ENCODE data around the gene GPR142. TPM values are rescaled to one million over a fixed set of nuclear protein-coding genes. Genes with fewer than 3 reads are reported as not detected.

Gene GPR142
- total RNA-seq, 1 experiment from 2014 or later = not detected

DNA sequence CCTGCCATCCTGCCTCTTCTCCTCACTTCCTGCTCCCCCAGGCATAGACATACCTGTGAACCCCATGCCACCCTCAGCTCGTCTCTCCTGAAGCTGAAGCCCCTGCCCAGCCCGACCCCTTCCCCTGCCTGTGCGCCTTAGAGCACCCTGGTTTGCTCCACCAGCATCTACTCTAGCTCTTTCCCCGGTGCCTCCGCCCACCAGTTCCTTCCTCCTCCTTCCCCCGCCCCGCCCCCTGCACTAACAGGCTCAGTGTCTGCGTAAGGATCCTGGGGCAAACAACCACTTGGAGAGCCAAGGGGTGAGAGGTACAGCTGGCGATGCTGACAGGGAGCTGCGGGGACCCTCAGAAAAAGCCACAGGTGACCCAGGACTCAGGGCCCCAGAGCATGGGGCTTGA, 1.9 kb downstream of the GPR142 start:
- H3K9me2 ChIP-seq (replicated peaks; ENCODE audit: low read length) = no peaks in the 10 kb centered on the region
- H3K4me3 ChIP-seq (ENCODE audit: low read length) = no peak overlapping the region
- ChIA-PET POLR2A (ENCODE audit: unreplicated experiment) (no interaction called here), CTCF (interaction anchor here (1.4 to 2.6 kb wide), 3 partner anchors 11 to 124 kb away, joined by 5 to 15 read pairs (median 6); no protein-coding TSS in a partner anchor)
- no peak overlapping the region for H3K4me2 ChIP-seq (ENCODE audit: low read length)
- no peaks in the 10 kb centered on the region for H3F3A ChIP-seq (ENCODE audit: low read length, unreplicated experiment)
- H2AFZ ChIP-seq (ENCODE audit: low read length) = no peak overlapping the region
- H3K9me3 ChIP-seq (ENCODE audit: low read length) = no peaks in the 10 kb centered on the region
- ATAC-seq (peak; percentile 14; the same call in 1 of the 2 replicates), DNase-seq (no peak)
- TF ChIP-seq EZH2 (IDR thresholded peaks at IDR 0.05; ENCODE audit: low read length, unreplicated experiment) (no peak), EZH2phosphoT487 (IDR thresholded peaks at IDR 0.05; ENCODE audit: borderline replicate concordance, low read length) (no peak)
- TF ChIP-seq, protein P1, sequence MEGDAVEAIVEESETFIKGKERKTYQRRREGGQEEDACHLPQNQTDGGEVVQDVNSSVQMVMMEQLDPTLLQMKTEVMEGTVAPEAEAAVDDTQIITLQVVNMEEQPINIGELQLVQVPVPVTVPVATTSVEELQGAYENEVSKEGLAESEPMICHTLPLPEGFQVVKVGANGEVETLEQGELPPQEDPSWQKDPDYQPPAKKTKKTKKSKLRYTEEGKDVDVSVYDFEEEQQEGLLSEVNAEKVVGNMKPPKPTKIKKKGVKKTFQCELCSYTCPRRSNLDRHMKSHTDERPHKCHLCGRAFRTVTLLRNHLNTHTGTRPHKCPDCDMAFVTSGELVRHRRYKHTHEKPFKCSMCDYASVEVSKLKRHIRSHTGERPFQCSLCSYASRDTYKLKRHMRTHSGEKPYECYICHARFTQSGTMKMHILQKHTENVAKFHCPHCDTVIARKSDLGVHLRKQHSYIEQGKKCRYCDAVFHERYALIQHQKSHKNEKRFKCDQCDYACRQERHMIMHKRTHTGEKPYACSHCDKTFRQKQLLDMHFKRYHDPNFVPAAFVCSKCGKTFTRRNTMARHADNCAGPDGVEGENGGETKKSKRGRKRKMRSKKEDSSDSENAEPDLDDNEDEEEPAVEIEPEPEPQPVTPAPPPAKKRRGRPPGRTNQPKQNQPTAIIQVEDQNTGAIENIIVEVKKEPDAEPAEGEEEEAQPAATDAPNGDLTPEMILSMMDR (conservative IDR thresholded peaks at IDR 0.05; ENCODE audit: low read depth, low read length) = no peak
- no peak overlapping the region for H3K27ac ChIP-seq (ENCODE audit: low read length)
- H3K79me2 ChIP-seq (ENCODE audit: low read length) = no peaks in the 10 kb centered on the region
- H3K27me3 ChIP-seq (ENCODE audit: low read length) = peaks cover 8% of the 10 kb centered on the region; the same call in 1 of the 2 replicates
- intact Hi-C loops (cut with micrococcal nuclease) = loop anchor here (5.0 kb wide), 1 partner anchor 233 kb away; no protein-coding TSS in a partner anchor
- no TSS peak for BruUV-seq (replicated peaks)
- no peaks in the 10 kb centered on the region for H3K36me3 ChIP-seq (ENCODE audit: low read depth, low read length)
- H3K9ac ChIP-seq (ENCODE audit: low read length) = no peak overlapping the region
- H4K20me1 ChIP-seq (ENCODE audit: low read length) = no peaks in the 10 kb centered on the region
- H3K4me1 ChIP-seq (ENCODE audit: insufficient read depth, low read length) = 0 out of 2 replicates have a peak, but pooled peaks cover 4% of the 10 kb centered on the region

DNA sequence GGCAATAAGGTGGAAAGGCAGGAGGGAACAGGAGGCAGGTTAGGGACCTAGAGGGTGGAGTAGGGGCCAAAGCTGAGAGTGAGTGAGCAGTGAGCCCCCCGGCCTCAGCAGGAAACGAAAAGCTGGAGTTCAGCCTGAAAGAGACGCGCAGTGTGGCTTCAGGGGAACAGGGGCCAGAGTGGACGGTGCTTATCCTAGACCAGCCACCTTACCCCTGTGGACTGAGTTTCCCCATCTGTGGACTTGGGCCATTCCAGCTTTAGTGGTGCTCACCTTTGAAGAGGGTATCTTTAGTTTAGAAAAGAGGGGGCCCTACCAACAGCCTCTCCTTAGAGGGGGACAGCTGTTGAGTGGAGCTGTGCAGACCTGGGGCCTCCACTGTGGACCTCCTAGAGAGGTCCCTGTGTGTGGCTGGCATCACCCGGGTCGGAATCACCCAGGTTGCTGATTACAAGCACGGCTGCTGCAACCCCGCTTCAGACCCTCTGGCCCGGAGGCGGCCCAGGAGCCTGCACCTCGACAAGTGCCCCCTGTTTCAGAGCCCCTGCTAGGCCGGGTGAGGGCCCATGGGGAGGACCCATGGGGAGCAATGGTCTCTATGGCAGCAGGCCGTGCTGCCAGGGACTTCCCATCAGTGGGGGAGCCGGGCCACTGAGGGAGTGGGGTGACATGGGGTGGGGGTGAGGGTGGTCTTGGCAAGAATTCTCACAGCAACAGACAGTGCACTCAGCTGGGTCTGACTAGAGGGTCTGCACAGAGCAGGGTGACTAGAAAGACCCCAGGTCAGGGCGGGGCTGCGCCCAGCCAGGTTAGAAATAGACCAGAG, 2.6 kb downstream of the GPR142 start:
- no peak for ATAC-seq
- ChIA-PET POLR2A (ENCODE audit: unreplicated experiment) (no interaction called here), CTCF (no interaction called here)
- TF ChIP-seq, protein P1 (conservative IDR thresholded peaks at IDR 0.05; ENCODE audit: low read depth, low read length) = no peak
- H3K9ac ChIP-seq (ENCODE audit: low read length) = no peak overlapping the region
- H3F3A ChIP-seq (ENCODE audit: low read length, unreplicated experiment) = no peaks in the 10 kb centered on the region
- H3K4me1 ChIP-seq (ENCODE audit: insufficient read depth, low read length) = 0 out of 2 replicates have a peak, but pooled peaks cover 4% of the 10 kb centered on the region
- no TSS peak for BruUV-seq (replicated peaks)
- H3K9me3 ChIP-seq (ENCODE audit: low read length) = no peaks in the 10 kb centered on the region
- no peak overlapping the region for H3K4me2 ChIP-seq (ENCODE audit: low read length)
- intact Hi-C loops (cut with micrococcal nuclease) = loop anchor here (5.0 kb wide), 1 partner anchor 232 kb away; no protein-coding TSS in a partner anchor
- DNase-seq = no peak
- no peaks in the 10 kb centered on the region for H3K79me2 ChIP-seq (ENCODE audit: low read length)
- H3K36me3 ChIP-seq (ENCODE audit: low read depth, low read length) = no peaks in the 10 kb centered on the region
- no peaks in the 10 kb centered on the region for H4K20me1 ChIP-seq (ENCODE audit: low read length)
- no peak overlapping the region for H3K4me3 ChIP-seq (ENCODE audit: low read length)
- no peak overlapping the region for H2AFZ ChIP-seq (ENCODE audit: low read length)
- H3K27ac ChIP-seq (ENCODE audit: low read length) = no peak overlapping the region
- H3K9me2 ChIP-seq (replicated peaks; ENCODE audit: low read length) = no peaks in the 10 kb centered on the region
- peaks cover 15% of the 10 kb centered on the region for H3K27me3 ChIP-seq (ENCODE audit: low read length)

DNA sequence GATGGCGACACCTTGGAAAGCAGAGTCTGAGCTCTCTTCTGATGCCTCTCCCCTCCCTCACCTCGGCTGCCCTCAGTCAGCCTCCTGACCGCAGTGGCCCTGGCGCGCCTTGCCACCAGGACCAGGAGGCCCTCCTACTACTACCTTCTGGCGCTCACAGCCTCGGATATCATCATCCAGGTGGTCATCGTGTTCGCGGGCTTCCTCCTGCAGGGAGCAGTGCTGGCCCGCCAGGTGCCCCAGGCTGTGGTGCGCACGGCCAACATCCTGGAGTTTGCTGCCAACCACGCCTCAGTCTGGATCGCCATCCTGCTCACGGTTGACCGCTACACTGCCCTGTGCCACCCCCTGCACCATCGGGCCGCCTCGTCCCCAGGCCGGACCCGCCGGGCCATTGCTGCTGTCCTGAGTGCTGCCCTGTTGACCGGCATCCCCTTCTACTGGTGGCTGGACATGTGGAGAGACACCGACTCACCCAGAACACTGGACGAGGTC, 4.4 kb downstream of the GPR142 start:
- CTCF ChIA-PET = no interaction called here
- 0 out of 2 replicates have a peak, but pooled peaks cover 4% of the 10 kb centered on the region for H3K4me1 ChIP-seq (ENCODE audit: insufficient read depth, low read length)
- no peak overlapping the region for H2AFZ ChIP-seq (ENCODE audit: low read length)
- peaks cover 22% of the 10 kb centered on the region for H3K27me3 ChIP-seq (ENCODE audit: low read length)
- no peak overlapping the region for H3K4me2 ChIP-seq (ENCODE audit: low read length)
- DNase-seq (no peak), ATAC-seq (no peak)
- H4K20me1 ChIP-seq (ENCODE audit: low read length) = no peaks in the 10 kb centered on the region
- POLR2A ChIA-PET (ENCODE audit: unreplicated experiment) = no interaction called here
- no TSS peak for BruUV-seq (replicated peaks)
- intact Hi-C loops (cut with micrococcal nuclease) = no loop called here
- no peaks in the 10 kb centered on the region for H3K79me2 ChIP-seq (ENCODE audit: low read length)
- TF ChIP-seq, protein P1 (conservative IDR thresholded peaks at IDR 0.05; ENCODE audit: low read depth, low read length) = no peak
- TF ChIP-seq EZH2 (IDR thresholded peaks at IDR 0.05; ENCODE audit: low read length, unreplicated experiment) = no peak
- TF ChIP-seq EZH2phosphoT487 (IDR thresholded peaks at IDR 0.05; ENCODE audit: borderline replicate concordance, low read length) = no peak
- H3F3A ChIP-seq (ENCODE audit: low read length, unreplicated experiment) = no peaks in the 10 kb centered on the region
- H3K9ac ChIP-seq (ENCODE audit: low read length) = no peak overlapping the region
- H3K9me3 ChIP-seq (ENCODE audit: low read length) = no peaks in the 10 kb centered on the region
- H3K36me3 ChIP-seq (ENCODE audit: low read depth, low read length) = no peaks in the 10 kb centered on the region
- H3K27ac ChIP-seq (ENCODE audit: low read length) = no peak overlapping the region
- no peak overlapping the region for H3K4me3 ChIP-seq (ENCODE audit: low read length)
- H3K9me2 ChIP-seq (replicated peaks; ENCODE audit: low read length) = no peaks in the 10 kb centered on the region

Measured in PC-3 (cell line).